Ovary (tissue), 9 donors: ENCODE data around the gene GGT7. TPM values are rescaled to one million over a fixed set of nuclear protein-coding genes. Genes with fewer than 3 reads are reported as not detected.

Experiments used
- DNase-seq, 5 donors: peaks; one replicate each; pipeline ENCODE4 v3.0.0-alpha.2; 2019 to 2020
- H3K27ac ChIP-seq, 2 donors: fragments of 200-600 bp; one replicate each; pipeline versions ENCODE4 v1.5.1 to v1.8.0; 2019 to 2022
- H3K27me3 ChIP-seq: fragments of 200-600 bp; one replicate; pipeline ENCODE4 v1.8.0; 2022
- H3K36me3 ChIP-seq: fragments of 200-600 bp; sonication (generic); one replicate; pipeline ENCODE4 v1.5.1; 2019
- H3K4me1 ChIP-seq: one replicate; pipeline ENCODE4 v1.8.1; 2013; ENCODE audit warnings: mild to moderate bottlenecking, moderate library complexity; ENCODE audit not compliant: insufficient read depth
- H3K4me3 ChIP-seq: fragments of 200-600 bp; sonication (generic); one replicate; pipeline ENCODE4 v1.5.1; 2017
- H3K9me3 ChIP-seq, 2 donors: fragments of 200-600 bp in 1 of 2; sonication (generic) in 1 of 2; one replicate each; pipeline versions ENCODE4 v1.5.1 to v1.8.1; 2013 to 2019; ENCODE audit warnings: mild to moderate bottlenecking in 1 of 2, moderate library complexity in 1 of 2
- EP300 ChIP-seq: sonication (generic); formaldehyde crosslinking; IDR thresholded peaks from one replicate; pipeline ENCODE4 v1.6.1; 2017; ENCODE audit warnings: antibody characterized with exemption
- POLR2A ChIP-seq: fragments of 450-650 bp; IDR thresholded peaks from one replicate; pipeline ENCODE4 v1.6.1; 2017; ENCODE audit warnings: antibody characterized with exemption, mild to moderate bottlenecking, moderate library complexity
- WGBS, 3 donors: extraction: QIAGEN DNeasy Blood & Tissue Kit in 1 of 3; methylation state at CpG; one replicate each; pipeline versions ENCODE4 v1.1.5 to v1.1.7; 2013 to 2017; 5-methylcytosine and 5-hydroxymethylcytosine counted together
- intact Hi-C, 4 donors: fragments of 100-400 bp; cut with DNase I; formaldehyde crosslinking; loops; one replicate each; pipeline versions ENCODE4 v1.11.0 to v1.15.1; 2022 to 2023
- polyA plus RNA-seq, 2 donors: library from polyadenylated mRNA; stranded (reverse); fragments of 200-250 nt in 1 of 2; fragments of 350-450 nt in 1 of 2; fragmentation: Illumina TruSeq in 1 of 2; extraction: RNeasy Lipid Tissue Mini Kit (QIAGEN cat#74804) in 1 of 2; gene quantifications; one replicate each; pipeline ENCODE4 v1.2.3, GENCODE V29; 2013 to 2014
- total RNA-seq, 7 donors: library from RNA; depleted of rRNA in 2 of 7; stranded (reverse); fragments of >200 nt in 2 of 7; fragmentation: NEBNext Ultra II Directional in 3 of 7; extraction: Animal tissue kit (Norgen Biotek cat#: 25700) in 3 of 7; gene quantifications; one replicate each; pipeline versions ENCODE4 v1.1.0 to v1.2.4, GENCODE V29; 2016 to 2023
- TF ChIP-seq, protein P1 (sequence below), 3 donors: fragments of 450-650 bp in 2 of 3; fragments of 200-600 bp in 1 of 3; IDR thresholded peaks; one replicate each; pipeline versions ENCODE4 v1.5.1 to v1.8.0; 2016 to 2022; ENCODE audit warnings: antibody characterized with exemption in 3 of 3, mild to moderate bottlenecking in 1 of 3
- donor health status: DM: no; HTN: no; CAD: no; lungs with moderate emphysema.
- donor health status: DM: no; HTN: no; CAD: no.
- donor health status: Bipolar disorder and iron deficiency.
- donor health status: DM: yes; HTN: yes; CAD: no.
- donor health status: DM: no; HTN: no; CAD: no.
- donor health status: DM: yes; HTN: yes; CAD: no.

GGT7 gene
- total and polyA plus RNA-seq, 9 donors = 4.4 to 30.3 (median 18.8) TPM

- Histone ChIP-seq H3K4me3 (no peak overlapping the region), H3K27me3 (no peaks in the 10 kb centered on the region), H3K9me3 (no peaks in the 10 kb centered on the region), H3K36me3 (no peaks in the 10 kb centered on the region), H3K27ac (no peak overlapping the region), H3K4me1 (no peaks in the 10 kb centered on the region)
- 91 to 92% (median 92%) methylated on average over 2 of the region's 2 CpGs for WGBS, 3 donors
- no peak for DNase-seq
- intact Hi-C loops = no loop called here
- no peak for TF ChIP-seq POLR2A
- no peak for TF ChIP-seq EP300
- TF ChIP-seq, protein P1, sequence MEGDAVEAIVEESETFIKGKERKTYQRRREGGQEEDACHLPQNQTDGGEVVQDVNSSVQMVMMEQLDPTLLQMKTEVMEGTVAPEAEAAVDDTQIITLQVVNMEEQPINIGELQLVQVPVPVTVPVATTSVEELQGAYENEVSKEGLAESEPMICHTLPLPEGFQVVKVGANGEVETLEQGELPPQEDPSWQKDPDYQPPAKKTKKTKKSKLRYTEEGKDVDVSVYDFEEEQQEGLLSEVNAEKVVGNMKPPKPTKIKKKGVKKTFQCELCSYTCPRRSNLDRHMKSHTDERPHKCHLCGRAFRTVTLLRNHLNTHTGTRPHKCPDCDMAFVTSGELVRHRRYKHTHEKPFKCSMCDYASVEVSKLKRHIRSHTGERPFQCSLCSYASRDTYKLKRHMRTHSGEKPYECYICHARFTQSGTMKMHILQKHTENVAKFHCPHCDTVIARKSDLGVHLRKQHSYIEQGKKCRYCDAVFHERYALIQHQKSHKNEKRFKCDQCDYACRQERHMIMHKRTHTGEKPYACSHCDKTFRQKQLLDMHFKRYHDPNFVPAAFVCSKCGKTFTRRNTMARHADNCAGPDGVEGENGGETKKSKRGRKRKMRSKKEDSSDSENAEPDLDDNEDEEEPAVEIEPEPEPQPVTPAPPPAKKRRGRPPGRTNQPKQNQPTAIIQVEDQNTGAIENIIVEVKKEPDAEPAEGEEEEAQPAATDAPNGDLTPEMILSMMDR (IDR thresholded peaks at IDR 0.05) = no peak
These were observed 18.8 kb upstream of the GGT7 start for GRCh38 chr20:34891166-34892062.

GRCh38 chr20:34888468-34888867 lies 15.8 kb upstream of the GGT7 start:
- H3K27ac ChIP-seq = no peak overlapping the region
- WGBS, 3 donors = 76 to 88% (median 86%) methylated on average over 1 of the region's 1 CpG
- no peaks in the 10 kb centered on the region for H3K36me3 ChIP-seq
- intact Hi-C loops = no loop called here
- DNase-seq = no peak
- H3K4me1 ChIP-seq = no peaks in the 10 kb centered on the region
- H3K9me3 ChIP-seq = no peaks in the 10 kb centered on the region
- no peak overlapping the region for H3K4me3 ChIP-seq
- no peaks in the 10 kb centered on the region for H3K27me3 ChIP-seq
- no peak for TF ChIP-seq POLR2A
- TF ChIP-seq, protein P1 (IDR thresholded peaks at IDR 0.05) = no peak
- TF ChIP-seq EP300 = no peak

DNA sequence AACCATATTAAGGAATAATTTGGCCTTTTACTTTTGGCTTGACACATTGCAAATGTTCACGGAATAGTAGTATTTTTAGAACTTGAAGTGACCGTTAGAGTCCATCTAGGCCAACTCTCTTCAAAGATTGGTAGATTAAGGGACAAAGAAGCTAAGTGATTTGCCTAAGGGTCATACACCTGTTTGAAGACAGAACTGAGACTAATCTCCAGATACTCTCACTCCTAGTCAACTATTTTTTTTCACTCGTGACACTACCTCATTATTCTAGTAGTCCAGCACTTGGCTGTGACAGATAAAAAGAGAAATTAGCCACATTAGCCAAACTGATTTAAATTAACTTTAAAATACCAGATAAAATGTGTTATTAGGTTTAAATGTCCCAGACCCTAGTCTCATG lies 14.4 kb upstream of the GGT7 start:
- Histone ChIP-seq H3K36me3 (no peaks in the 10 kb centered on the region), H3K4me3 (no peak overlapping the region), H3K27ac (no peak overlapping the region), H3K27me3 (no peaks in the 10 kb centered on the region), H3K4me1 (no peaks in the 10 kb centered on the region), H3K9me3 (no peaks in the 10 kb centered on the region)
- WGBS, 3 donors = 41 to 53% (median 49%) methylated on average over 3 of the region's 3 CpGs
- TF ChIP-seq, protein P1 (IDR thresholded peaks at IDR 0.05) = no peak
- TF ChIP-seq EP300 = no peak
- TF ChIP-seq POLR2A = no peak
- intact Hi-C loops = no loop called here
- no peak for DNase-seq

DNA sequence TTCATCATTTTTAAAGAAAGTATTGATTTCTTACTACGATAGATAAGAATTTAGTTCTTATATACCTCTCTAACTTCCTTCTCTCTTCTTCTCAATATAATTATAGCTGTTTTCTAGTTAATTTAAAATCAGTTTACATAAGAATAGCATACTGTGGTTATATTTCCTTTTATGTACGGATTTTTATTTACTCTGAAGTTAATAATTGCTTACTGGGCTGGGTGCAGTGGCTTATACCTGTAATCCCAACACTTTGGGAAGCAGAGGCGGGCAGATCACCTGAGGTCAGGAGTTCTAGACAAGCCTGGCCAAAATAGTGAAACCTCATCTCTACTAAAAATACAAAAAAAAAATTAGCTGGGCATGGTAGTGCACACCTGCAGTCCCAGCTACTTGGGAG lies 13.5 kb upstream of the GGT7 start:
- Histone ChIP-seq H3K27ac (no peak overlapping the region), H3K27me3 (no peaks in the 10 kb centered on the region), H3K36me3 (no peaks in the 10 kb centered on the region), H3K4me1 (no peaks in the 10 kb centered on the region), H3K4me3 (no peak overlapping the region), H3K9me3 (no peaks in the 10 kb centered on the region)
- 96 to 97% (median 97%) methylated on average over 3 of the region's 3 CpGs for WGBS, 3 donors
- intact Hi-C loops = no loop called here
- DNase-seq = no peak
- TF ChIP-seq POLR2A (no peak), EP300 (no peak)
- TF ChIP-seq, protein P1 (IDR thresholded peaks at IDR 0.05) = no peak
